Ovary (tissue), 3 donors: Measurements from ENCODE around the gene SERPINB2.

Experiments
- CTCF ChIP-seq, 3 donors: fragments of 450-650 bp in 2 of 3; fragments of 200-600 bp in 1 of 3; IDR thresholded peaks; one replicate each; pipeline versions ENCODE4 v1.5.1 to v1.8.0; 2016 to 2022; ENCODE audit warnings: antibody characterized with exemption in 3 of 3, mild to moderate bottlenecking in 1 of 3
- EP300 ChIP-seq: sonication (generic); formaldehyde crosslinking; IDR thresholded peaks from one replicate; pipeline ENCODE4 v1.6.1; 2017; ENCODE audit warnings: antibody characterized with exemption
- POLR2A ChIP-seq: fragments of 450-650 bp; IDR thresholded peaks from one replicate; pipeline ENCODE4 v1.6.1; 2017; ENCODE audit warnings: antibody characterized with exemption, mild to moderate bottlenecking, moderate library complexity
- donor health status: DM: no; HTN: no; CAD: no.

GRCh38 chr18:63887424-63887823, at the start of gene SERPINB2:
- TF ChIP-seq CTCF (IDR thresholded peaks at IDR 0.05) (no peak), POLR2A (no peak), EP300 (no peak)
